H1 (cell line): ENCODE measurements around the gene PTPRG.

ENCODE experiments used
- EZH2 ChIP-seq: fragments of 200-600 bp; sonication (generic); IDR thresholded peaks from 2 replicates; pipeline ENCODE4 v1.7.1; 2012; ENCODE audit warnings: low read depth, mild to moderate bottlenecking, moderate library complexity, low read length, inconsistent platforms; ENCODE audit not compliant: severe bottlenecking
- TF ChIP-seq, protein P1 (sequence below), 3 experiments: IDR thresholded peaks; 1 replicate in 2 of 3; 2 replicates in 1 of 3; pipeline versions ENCODE4 v1.5.1 to v1.6.1; 2011; ENCODE audit warnings: low read length in 3 of 3, mild to moderate bottlenecking in 3 of 3, inconsistent platforms in 2 of 3, low read depth in 1 of 3, moderate library complexity in 1 of 3; ENCODE audit not compliant: insufficient read depth in 1 of 3; ENCODE audit errors: control extremely low read depth in 1 of 3

GRCh38 chr3:62249855-62250543 is 688.6 kb downstream of the PTPRG start:
- TF ChIP-seq EZH2 = no peak
- TF ChIP-seq, protein P1, sequence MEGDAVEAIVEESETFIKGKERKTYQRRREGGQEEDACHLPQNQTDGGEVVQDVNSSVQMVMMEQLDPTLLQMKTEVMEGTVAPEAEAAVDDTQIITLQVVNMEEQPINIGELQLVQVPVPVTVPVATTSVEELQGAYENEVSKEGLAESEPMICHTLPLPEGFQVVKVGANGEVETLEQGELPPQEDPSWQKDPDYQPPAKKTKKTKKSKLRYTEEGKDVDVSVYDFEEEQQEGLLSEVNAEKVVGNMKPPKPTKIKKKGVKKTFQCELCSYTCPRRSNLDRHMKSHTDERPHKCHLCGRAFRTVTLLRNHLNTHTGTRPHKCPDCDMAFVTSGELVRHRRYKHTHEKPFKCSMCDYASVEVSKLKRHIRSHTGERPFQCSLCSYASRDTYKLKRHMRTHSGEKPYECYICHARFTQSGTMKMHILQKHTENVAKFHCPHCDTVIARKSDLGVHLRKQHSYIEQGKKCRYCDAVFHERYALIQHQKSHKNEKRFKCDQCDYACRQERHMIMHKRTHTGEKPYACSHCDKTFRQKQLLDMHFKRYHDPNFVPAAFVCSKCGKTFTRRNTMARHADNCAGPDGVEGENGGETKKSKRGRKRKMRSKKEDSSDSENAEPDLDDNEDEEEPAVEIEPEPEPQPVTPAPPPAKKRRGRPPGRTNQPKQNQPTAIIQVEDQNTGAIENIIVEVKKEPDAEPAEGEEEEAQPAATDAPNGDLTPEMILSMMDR (IDR thresholded peaks at IDR 0.05; ENCODE audit: control extremely low read depth in 1 of 3, insufficient read depth in 1 of 3, low read depth in 1 of 3, low read length in 3 of 3) = no peak
